ENCODE measurements around the gene CLCN6.

- TF ChIP-seq CTCF (IDR thresholded peaks at IDR 0.05) (no peak), EZH2 (IDR thresholded peaks at IDR 0.05; ENCODE audit: borderline replicate concordance, insufficient read depth, low read depth, low read length, poor library complexity, severe bottlenecking) (no peak)
These were observed 9.8 kb upstream of the CLCN6 start for GRCh38 chr1:11796036-11796828.

Data from B cell (primary cell).